ENCODE measurements around the gene P4HA2. TPM values are rescaled to one million over a fixed set of nuclear protein-coding genes. Genes with fewer than 3 reads are reported as not detected.

P4HA2 gene
- total RNA-seq, 3 donors from 2014 or later: 21.8 to 34.8 (median 26.2) TPM

DNA sequence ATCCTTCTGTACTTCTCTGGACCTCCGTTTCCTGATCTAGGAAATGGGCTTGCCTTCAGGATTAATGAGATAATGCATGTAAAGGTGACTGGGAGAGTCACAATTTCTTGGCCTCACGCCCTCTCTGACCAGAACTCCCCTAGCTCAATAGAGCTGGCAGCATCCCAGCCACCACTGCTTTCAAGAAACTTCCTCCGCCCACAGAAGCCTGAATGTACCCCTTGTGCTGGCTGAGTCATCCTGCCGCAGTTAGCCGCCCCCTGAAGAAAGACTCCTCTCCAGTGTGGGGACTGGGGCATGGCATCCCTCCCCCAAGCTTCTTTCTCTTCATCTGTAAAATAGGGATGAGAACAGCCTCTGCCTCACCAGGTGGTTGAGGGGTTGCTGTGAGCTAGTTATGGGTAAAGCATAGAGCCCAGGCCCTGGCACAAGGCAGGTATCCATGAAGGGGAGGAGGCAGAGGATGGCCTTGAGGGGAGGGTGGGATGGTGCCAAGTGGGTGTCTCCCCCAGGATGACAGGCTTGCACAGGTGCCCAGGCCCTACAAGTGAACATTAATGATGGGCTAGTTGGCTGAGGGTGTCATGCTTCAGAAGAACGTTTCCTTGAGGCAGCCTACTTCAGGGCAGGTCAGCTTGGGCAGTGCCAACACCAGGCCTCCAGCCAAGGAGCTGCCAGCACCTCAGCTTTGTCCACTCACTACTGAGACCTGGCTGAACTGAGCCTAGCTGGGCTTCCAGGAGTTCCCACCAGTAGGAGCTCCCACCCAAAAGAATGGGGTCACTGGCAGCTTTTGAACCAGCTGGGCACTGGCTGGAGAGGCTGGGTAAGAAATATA lies 33.3 kb upstream of the P4HA2 start:
- peak in 1 of 2 donors; percentile 86 for DNase-seq (ENCODE audit: low spot score in 2 of 2)
- Histone ChIP-seq H3K9me3 (no peaks in the 10 kb centered on the region), H3K27me3 (no peaks in the 10 kb centered on the region), H3K36me3 (no peaks in the 10 kb centered on the region), H3K27ac (peak overlapping the region; percentile 90 to 95), H3K4me1 (peaks cover 24 to 45% of the 10 kb centered on the region in 2 donors), H3K4me3 (peak overlapping the region in 2 of 3 donors; percentile 85 to 96)
- TF ChIP-seq POLR2AphosphoS5 (IDR thresholded peaks at IDR 0.05) (no peak), POLR2A (IDR thresholded peaks at IDR 0.05) (no peak)
- TF ChIP-seq, protein P1, sequence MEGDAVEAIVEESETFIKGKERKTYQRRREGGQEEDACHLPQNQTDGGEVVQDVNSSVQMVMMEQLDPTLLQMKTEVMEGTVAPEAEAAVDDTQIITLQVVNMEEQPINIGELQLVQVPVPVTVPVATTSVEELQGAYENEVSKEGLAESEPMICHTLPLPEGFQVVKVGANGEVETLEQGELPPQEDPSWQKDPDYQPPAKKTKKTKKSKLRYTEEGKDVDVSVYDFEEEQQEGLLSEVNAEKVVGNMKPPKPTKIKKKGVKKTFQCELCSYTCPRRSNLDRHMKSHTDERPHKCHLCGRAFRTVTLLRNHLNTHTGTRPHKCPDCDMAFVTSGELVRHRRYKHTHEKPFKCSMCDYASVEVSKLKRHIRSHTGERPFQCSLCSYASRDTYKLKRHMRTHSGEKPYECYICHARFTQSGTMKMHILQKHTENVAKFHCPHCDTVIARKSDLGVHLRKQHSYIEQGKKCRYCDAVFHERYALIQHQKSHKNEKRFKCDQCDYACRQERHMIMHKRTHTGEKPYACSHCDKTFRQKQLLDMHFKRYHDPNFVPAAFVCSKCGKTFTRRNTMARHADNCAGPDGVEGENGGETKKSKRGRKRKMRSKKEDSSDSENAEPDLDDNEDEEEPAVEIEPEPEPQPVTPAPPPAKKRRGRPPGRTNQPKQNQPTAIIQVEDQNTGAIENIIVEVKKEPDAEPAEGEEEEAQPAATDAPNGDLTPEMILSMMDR (IDR thresholded peaks at IDR 0.05): no peak
- intact Hi-C loops (cut with DNase I; ENCODE audit: low total_unique reads): no loop called here

DNA sequence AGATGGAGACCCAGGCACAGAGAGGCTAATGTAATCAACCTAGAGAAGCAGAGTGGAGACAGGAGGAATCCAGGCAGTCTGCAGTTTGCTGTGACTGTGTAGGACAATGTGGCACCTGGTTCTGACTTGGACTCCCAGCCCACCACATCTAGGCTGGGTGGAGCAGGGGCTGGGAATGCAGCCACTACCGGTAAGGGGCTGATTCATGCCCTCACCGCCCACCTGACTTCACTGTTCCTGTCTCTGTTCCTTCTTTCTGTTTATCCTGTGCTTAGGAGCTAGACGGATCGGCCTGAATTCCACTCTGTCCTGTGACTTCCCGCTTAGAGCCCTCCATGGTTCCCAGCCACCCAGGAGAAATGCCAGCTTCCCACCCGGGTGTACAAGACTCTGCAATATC lies 32.4 kb upstream of the P4HA2 start:
- intact Hi-C loops (cut with DNase I; ENCODE audit: low total_unique reads): no loop called here

DNA sequence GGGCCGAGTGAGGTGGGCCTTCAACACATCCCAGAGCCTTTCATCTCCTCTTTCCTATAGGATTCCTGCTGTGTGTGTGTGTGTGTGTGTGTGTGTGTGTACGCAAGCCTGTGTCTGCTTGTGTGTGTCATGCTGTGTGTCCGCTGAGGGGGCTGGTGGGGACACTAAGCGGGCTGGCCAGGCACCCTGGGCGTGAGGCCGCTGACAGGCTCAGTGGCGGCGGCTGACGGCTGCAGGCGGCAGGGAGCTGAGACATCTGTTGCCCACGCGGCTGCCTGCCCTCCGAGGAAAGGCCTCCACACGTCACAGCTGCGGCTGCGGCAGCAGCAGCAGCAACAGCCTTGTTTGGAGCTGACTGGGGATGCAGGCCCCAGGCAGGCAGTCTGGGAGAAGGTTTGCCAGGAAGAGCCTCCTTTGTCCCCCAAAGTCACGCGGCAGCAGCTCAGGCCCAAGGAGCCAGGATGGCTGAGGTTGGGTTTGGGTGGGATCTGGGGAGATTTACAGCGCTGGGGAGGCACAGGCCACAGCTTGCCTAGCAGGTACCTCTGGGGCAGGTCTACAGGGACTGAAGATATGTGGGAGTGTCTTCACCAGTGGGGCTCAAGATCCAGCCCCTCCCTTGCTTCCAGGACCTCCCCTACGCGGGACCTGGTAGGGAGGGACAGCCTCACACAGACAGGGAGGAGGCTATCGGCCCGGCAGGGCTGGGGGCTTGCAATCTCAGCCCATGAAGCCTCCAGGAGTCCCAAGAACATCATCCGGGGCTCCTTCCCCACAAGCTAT lies 31.6 kb upstream of the P4HA2 start:
- peak overlapping the region; percentile 63 to 96 (median 85) for H3K4me3 ChIP-seq
- peak in 1 of 2 donors; percentile 87 for DNase-seq (ENCODE audit: low spot score in 2 of 2)
- H3K4me1 ChIP-seq: peaks cover 16 to 43% of the 10 kb centered on the region in 2 donors
- H3K27ac ChIP-seq: peak overlapping the region; percentile 90 to 95
- no peaks in the 10 kb centered on the region for H3K9me3 ChIP-seq
- H3K27me3 ChIP-seq: no peaks in the 10 kb centered on the region
- intact Hi-C loops (cut with DNase I; ENCODE audit: low total_unique reads): no loop called here
- TF ChIP-seq POLR2A (IDR thresholded peaks at IDR 0.05) (peak; percentile 34), POLR2AphosphoS5 (IDR thresholded peaks at IDR 0.05) (peak; percentile 40 to 70 (median 51))
- TF ChIP-seq, protein P1 (IDR thresholded peaks at IDR 0.05): no peak
- H3K36me3 ChIP-seq: no peaks in the 10 kb centered on the region

More for the DNA sequence above, 32.4 kb upstream of the P4HA2 start:
- peak in 1 of 3 donors; percentile 46 for TF ChIP-seq POLR2AphosphoS5 (IDR thresholded peaks at IDR 0.05)
- TF ChIP-seq, protein P1 (IDR thresholded peaks at IDR 0.05): no peak
- Histone ChIP-seq H3K36me3 (no peaks in the 10 kb centered on the region), H3K4me3 (peak overlapping the region in 2 of 3 donors; percentile 85 to 96), H3K4me1 (peaks cover 16 to 46% of the 10 kb centered on the region in 2 donors), H3K27ac (peak overlapping the region; percentile 90 to 95), H3K9me3 (no peaks in the 10 kb centered on the region), H3K27me3 (no peaks in the 10 kb centered on the region)
- peak in 1 of 2 donors; percentile 68 for DNase-seq (ENCODE audit: low spot score in 2 of 2)

DNA sequence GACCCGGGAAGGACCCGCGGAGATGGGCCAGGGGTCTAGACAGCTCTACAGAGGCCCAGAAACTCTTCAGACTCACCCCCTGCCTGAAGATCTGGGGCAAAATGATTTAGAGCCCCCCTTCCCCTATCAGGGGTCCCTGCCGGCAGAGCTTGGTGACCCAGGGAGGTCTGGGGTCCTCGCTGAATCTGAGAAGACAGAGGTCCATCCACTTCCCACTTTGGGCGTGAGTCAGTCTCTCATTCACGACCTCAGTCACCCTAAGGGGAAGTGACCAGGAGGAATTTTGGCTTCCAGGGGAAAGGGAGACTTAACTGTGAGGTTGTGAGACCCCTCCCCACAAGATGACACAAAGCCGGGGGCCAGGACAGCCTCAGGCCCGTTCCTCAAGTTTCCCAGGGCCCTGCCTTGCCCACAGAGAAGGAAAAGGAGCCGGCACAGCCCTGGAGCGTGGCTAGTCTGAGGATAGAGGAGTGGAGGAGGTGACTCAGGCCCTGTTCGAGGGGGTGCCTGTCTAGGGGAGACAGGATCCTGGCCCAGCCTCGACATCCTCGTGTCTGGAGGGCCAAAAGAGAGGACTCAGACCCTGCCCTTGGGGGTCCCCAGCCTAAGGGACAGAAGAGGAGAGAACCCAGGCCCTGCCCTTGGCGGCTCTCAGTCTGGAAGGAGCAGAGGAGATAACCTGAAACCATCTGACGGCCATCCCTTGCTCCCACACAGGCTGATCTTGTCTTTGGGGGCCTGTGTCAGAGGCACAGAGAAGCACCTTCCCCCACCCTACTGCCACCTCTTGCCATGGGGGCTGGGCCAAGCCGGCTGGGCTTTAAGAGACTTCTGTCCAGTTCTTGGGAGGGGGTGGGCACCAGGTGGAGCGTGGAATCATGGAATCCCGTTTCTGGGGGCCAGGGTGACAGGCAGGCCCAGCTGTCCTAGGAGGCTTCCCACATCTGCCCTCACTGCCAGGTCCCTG lies 30.7 kb upstream of the P4HA2 start:
- Histone ChIP-seq H3K27me3 (no peaks in the 10 kb centered on the region), H3K36me3 (no peaks in the 10 kb centered on the region), H3K4me3 (peak overlapping the region; percentile 63 to 96 (median 85)), H3K9me3 (no peaks in the 10 kb centered on the region), H3K27ac (peak overlapping the region; percentile 90 to 95), H3K4me1 (peaks cover 16 to 43% of the 10 kb centered on the region in 2 donors)
- intact Hi-C loops (cut with DNase I; ENCODE audit: low total_unique reads): no loop called here
- DNase-seq (ENCODE audit: low spot score in 2 of 2): peak in 1 of 2 donors; percentile 53
- no peak for TF ChIP-seq POLR2AphosphoS5 (IDR thresholded peaks at IDR 0.05)
- TF ChIP-seq POLR2A (IDR thresholded peaks at IDR 0.05): no peak
